ENCODE measurements around the gene BICRAL. TPM values are rescaled to one million over a fixed set of nuclear protein-coding genes. Genes with fewer than 3 reads are reported as not detected.
A peak's percentile ranks its signal among the peaks of the same experiment; 100 is the strongest.
"Not testable (repeated sequence)": the region's sequence is repeated elsewhere in the genome, so short reads cannot be mapped to it uniquely, and the experiment has no call there.

The BICRAL gene
- total RNA-seq, 6 experiments from 2014 or later: 4.3 to 6.0 (median 5.5) TPM

DNA sequence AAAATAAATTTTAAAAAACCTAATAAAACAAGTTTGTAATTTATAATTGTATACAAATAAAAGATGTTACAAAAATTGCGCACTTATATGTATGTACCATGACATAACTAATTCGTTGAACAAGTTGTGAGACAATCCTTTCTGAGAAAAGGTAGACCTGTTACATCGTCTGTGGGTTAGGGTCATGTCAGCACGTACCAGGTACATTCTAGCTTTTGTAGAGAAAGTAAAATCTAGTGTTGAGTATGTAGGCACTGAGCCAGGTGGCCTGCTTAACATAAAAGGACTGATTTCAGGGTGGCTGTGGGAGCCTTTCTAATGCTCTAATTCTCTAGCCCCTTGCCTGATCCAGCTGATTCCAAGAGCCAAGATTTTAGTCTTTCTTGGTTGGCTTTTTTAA, 108.0 kb downstream of the BICRAL start:
- DNase-seq (no peak), ATAC-seq (no peak)
- H3K9me3 ChIP-seq: no peaks in the 10 kb centered on the region
- WGBS (ENCODE audit: insufficient coverage, low coverage, low lambda C conversion rate, missing lambda C conversion rate): 45% methylated on average over 4 of the region's 4 CpGs
- peaks cover 0 to 23% (median 10%) of the 10 kb centered on the region in 4 donors for H3K36me3 ChIP-seq
- peaks cover 0 to 9% (median 2%) of the 10 kb centered on the region in 4 donors for H3K4me1 ChIP-seq
- intact Hi-C loops (cut with DNase I): loop anchor here in 1 of 2 donors (10.0 kb wide), 1 partner anchor 145 kb away; the partner anchor contains the start of gene TBCC
- TF ChIP-seq POLR2A (IDR thresholded peaks at IDR 0.05) (no peak), CTCF (IDR thresholded peaks at IDR 0.05) (no peak)
- peak overlapping the region; percentile 91 to 98 (median 97) for H3K4me3 ChIP-seq
- peak overlapping the region in 2 of 3 donors; percentile 73 to 84 for H3K27ac ChIP-seq
- H3K27me3 ChIP-seq: no peaks in the 10 kb centered on the region

- Histone ChIP-seq H3K36me3 (peaks cover 0 to 16% (median 5%) of the 10 kb centered on the region in 4 donors), H3K9me3 (no peaks in the 10 kb centered on the region), H3K27me3 (no peaks in the 10 kb centered on the region), H3K4me1 (peaks cover 0 to 9% (median 2%) of the 10 kb centered on the region in 4 donors), H3K4me3 (peak overlapping the region; percentile 91 to 98 (median 97)), H3K27ac (peak overlapping the region; percentile 51 to 84 (median 73))
- ATAC-seq: peak; percentile 99 to 100 (median 99)
- TF ChIP-seq CTCF (IDR thresholded peaks at IDR 0.05): no peak
- peak; percentile 81 for TF ChIP-seq POLR2A (IDR thresholded peaks at IDR 0.05)
- intact Hi-C loops (cut with DNase I): no loop called here
- DNase-seq: peak; percentile 94 to 97 (median 96)
- WGBS (ENCODE audit: insufficient coverage, low coverage, low lambda C conversion rate, missing lambda C conversion rate): 0% methylated on average over 10 of the region's 63 CpGs
Measured at GRCh38 chr6:42890311-42891198, 108.7 kb downstream of the BICRAL start.

GRCh38 chr6:42891199-42891722, 109.4 kb downstream of the BICRAL start:
- Histone ChIP-seq H3K4me1 (peaks cover 0 to 9% (median 2%) of the 10 kb centered on the region in 4 donors), H3K36me3 (peaks cover 0 to 9% (median 1%) of the 10 kb centered on the region in 4 donors), H3K9me3 (no peaks in the 10 kb centered on the region), H3K27ac (peak overlapping the region; percentile 51 to 73 (median 51)), H3K4me3 (peak overlapping the region; percentile 91 to 98 (median 97)), H3K27me3 (no peaks in the 10 kb centered on the region)
- 41% methylated on average over 15 of the region's 17 CpGs for WGBS (ENCODE audit: insufficient coverage, low coverage, low lambda C conversion rate, missing lambda C conversion rate)
- DNase-seq (no peak), ATAC-seq (no peak)
- intact Hi-C loops (cut with DNase I): no loop called here
- TF ChIP-seq POLR2A (IDR thresholded peaks at IDR 0.05) (no peak), CTCF (IDR thresholded peaks at IDR 0.05) (no peak)

GRCh38 chr6:42894041-42894828, 112.4 kb downstream of the BICRAL start:
- intact Hi-C loops (cut with DNase I); H3K4me1 ChIP-seq; ATAC-seq; H3K4me3 ChIP-seq; DNase-seq; H3K36me3 ChIP-seq; H3K27ac ChIP-seq; H3K27me3 ChIP-seq; H3K9me3 ChIP-seq: not testable (repeated sequence)
- 49% methylated on average over 18 of the region's 19 CpGs for WGBS (ENCODE audit: insufficient coverage, low coverage, low lambda C conversion rate, missing lambda C conversion rate)

Measured in right lobe of liver (tissue), 6 donors.